K562 (cell line): ENCODE measurements around the gene TM4SF18. TPM values are rescaled to one million over a fixed set of nuclear protein-coding genes. Genes with fewer than 3 reads are reported as not detected.

ENCODE experiments used
- ATAC-seq: fragments of 200-7000 bp; cut with Tn5 transposase; 3 replicates; pipeline ENCODE4 v1.9.1; 2020; ENCODE audit warnings: moderate library complexity
- BruUV-seq: library from RNA; stranded (reverse); fragments of 400-500 nt; replicated peaks from 2 replicates; lab custom pipeline; 2021; lab: Mats Ljungman, UMichigan
- CTCF ChIA-PET: fragments of 300-600 bp; formaldehyde crosslinking; extraction: SDS; loops from one replicate; lab custom pipeline; 2021; ENCODE audit warnings: low intra/inter-chr PET ratio; lab: Yijun Ruan, JAX
- POLR2A ChIA-PET: fragments of 300-600, 350-650 bp; sonication (Branson Sonifier 250); formaldehyde crosslinking; extraction: SDS; loops from one replicate; lab custom pipeline; 2021; ENCODE audit warnings: antibody characterized with exemption, inconsistent platforms; lab: Yijun Ruan, JAX
- DNase-seq, 4 experiments: peaks; one replicate each; pipeline versions ENCODE4 v3.0.0 to v3.0.0-alpha.2; 2011 to 2018; ENCODE audit warnings: low spot score in 3 of 4, mixed read lengths in 3 of 4; ENCODE audit errors: extremely low read depth in 1 of 4
- FAIRE-seq: peaks from 2 replicates; lab custom pipeline; 2011; peaks lifted over from hg19 to GRCh38; lab: Jason Lieb, UNC
- H2AFZ ChIP-seq: 2 replicates; pipeline ENCODE4 v1.6.0; 2011; ENCODE audit warnings: low read depth, low read length, control low read depth, inconsistent platforms
- H3K27ac ChIP-seq: fragments of 200-600 bp; 3 replicates; pipeline ENCODE4 v1.8.0; 2011; ENCODE audit warnings: low read depth, mild to moderate bottlenecking, control low read depth, inconsistent platforms, low read length, moderate library complexity, mixed read lengths; ENCODE audit errors: extremely low read depth
- H3K27me3 ChIP-seq, 2 experiments: fragments of 300-600 bp in 1 of 2; 2 replicates in 1 of 2; 3 replicates in 1 of 2; pipeline versions ENCODE4 v1.6.0 to v1.8.0; 2011; ENCODE audit warnings: inconsistent platforms in 2 of 2, low read length in 2 of 2, mild to moderate bottlenecking in 1 of 2, mixed read lengths in 1 of 2, moderate library complexity in 1 of 2; ENCODE audit not compliant: control insufficient read depth in 2 of 2, insufficient read depth in 2 of 2
- H3K36me3 ChIP-seq: fragments of 300-600 bp; 3 replicates; pipeline ENCODE4 v1.8.0; 2011; ENCODE audit warnings: mild to moderate bottlenecking, low read length, inconsistent platforms; ENCODE audit not compliant: control insufficient read depth, insufficient read depth
- H3K4me1 ChIP-seq, 2 experiments: fragments of 200-600 bp in 1 of 2; replicated peaks in 1 of 2; 2 replicates in 1 of 2; 3 replicates in 1 of 2; pipeline versions ENCODE4 v1.5.1 to v1.8.0; 2011; ENCODE audit warnings: inconsistent platforms in 2 of 2, low read length in 2 of 2, mild to moderate bottlenecking in 1 of 2, mixed read lengths in 1 of 2, moderate library complexity in 1 of 2; ENCODE audit not compliant: control insufficient read depth in 2 of 2, insufficient read depth in 2 of 2
- H3K4me2 ChIP-seq: 2 replicates; pipeline ENCODE4 v1.6.1; 2011; ENCODE audit warnings: low read length, control low read depth, inconsistent platforms, mixed read lengths; ENCODE audit not compliant: insufficient read depth
- H3K4me3 ChIP-seq: fragments of 200-600 bp; sonication (generic), shearing (Covaris generic); 2 replicates; pipeline ENCODE4 v1.5.1; 2016; ENCODE audit warnings: control low read depth, inconsistent platforms
- H3K79me2 ChIP-seq: fragments of 200-600 bp; 3 replicates; pipeline ENCODE4 v1.8.0; 2011; ENCODE audit warnings: low read length, inconsistent platforms; ENCODE audit not compliant: control insufficient read depth, insufficient read depth
- H3K9ac ChIP-seq, 2 experiments: 2 replicates each; pipeline versions ENCODE4 v1.6.0 to v1.6.1; 2011; ENCODE audit warnings: low read depth in 2 of 2, low read length in 2 of 2, control low read depth in 1 of 2, inconsistent platforms in 1 of 2, mild to moderate bottlenecking in 1 of 2, mixed read lengths in 1 of 2; ENCODE audit not compliant: insufficient read depth in 1 of 2
- H3K9me1 ChIP-seq: one replicate; pipeline ENCODE4 v1.6.0; 2011; ENCODE audit warnings: inconsistent platforms, mild to moderate bottlenecking, low read length, moderate library complexity; ENCODE audit not compliant: control insufficient read depth, insufficient read depth
- H3K9me3 ChIP-seq: replicated peaks from 2 replicates; pipeline ENCODE4 v1.5.1; 2011; ENCODE audit warnings: low read depth, low read length, inconsistent platforms; ENCODE audit not compliant: control insufficient read depth, insufficient read depth
- H4K20me1 ChIP-seq: replicated peaks from 2 replicates; pipeline ENCODE4 v1.6.1; 2011; ENCODE audit warnings: low read length, inconsistent platforms, mixed read lengths; ENCODE audit not compliant: control insufficient read depth, insufficient read depth
- E2F8 ChIP-seq: fragments of 450-650 bp; IDR thresholded peaks from 2 replicates; pipeline ENCODE4 v1.7.1; 2018; ENCODE audit warnings: mild to moderate bottlenecking, low read depth; ENCODE audit not compliant: partially characterized antibody
- ELK1 ChIP-seq: sonication (generic); formaldehyde crosslinking; IDR thresholded peaks from 2 replicates; pipeline ENCODE4 v1.8.1; 2022; ENCODE audit warnings: missing genetic modification reagents
- NFIC ChIP-seq: fragments of 450-650 bp; IDR thresholded peaks from 2 replicates; pipeline ENCODE4 v1.6.1; 2017; ENCODE audit warnings: mild to moderate bottlenecking, inconsistent platforms
- THAP12 ChIP-seq: fragments of 250-450 bp; sonication (Bioruptor Pico); IDR thresholded peaks from 2 replicates; pipeline ENCODE4 v1.9.0; 2021; ENCODE audit warnings: mild to moderate bottlenecking, inconsistent platforms
- WGBS: fragments of 100-300 bp; shearing (Covaris generic); methylation state at CpG from one replicate; pipeline ENCODE4 v1.1.6; 2016; ENCODE audit warnings: low coverage, mixed read lengths; ENCODE audit not compliant: insufficient coverage; ENCODE audit errors: missing lambda C conversion rate; 5-methylcytosine and 5-hydroxymethylcytosine counted together
- in situ Hi-C: fragments of 300-500 bp; cut with MboI; formaldehyde crosslinking; loops from 4 replicates; pipeline ENCODE4 v1.15.0; 2018; ENCODE audit warnings: inconsistent platforms, mixed read lengths
- intact Hi-C: fragments of 100-400 bp; cut with micrococcal nuclease; formaldehyde crosslinking; loops from 2 replicates; pipeline ENCODE4 v1.14.2; 2022
- polyA plus RNA-seq, 8 experiments: library from polyadenylated mRNA; depleted of rRNA in 4 of 8; stranded (reverse) in 5 of 8; unstranded in 3 of 8; fragments of >200 nt; fragmentation: Nextera tagmentation in 2 of 8; fragmentation: Illumina TruSeq in 1 of 8; extraction: Ambion mirVana in 2 of 8; extraction: Trizol in 1 of 8; gene quantifications; 2 replicates each; pipeline versions ENCODE4 v1.2.1 to v1.2.3, GENCODE V29; 2011 to 2014; ENCODE audit warnings: inconsistent platforms in 1 of 8, missing spikeins in 1 of 8
- total RNA-seq, 7 experiments: library from RNA; depleted of rRNA in 6 of 7; stranded (reverse); fragments of >200 nt in 6 of 7; fragmentation: Illumina TruSeq in 2 of 7; extraction: Trizol in 2 of 7; gene quantifications; 2 replicates each; pipeline versions ENCODE4 v1.2.1 to v1.2.3, GENCODE V29; 2011 to 2021; ENCODE audit warnings: low replicate concordance in 1 of 7

TM4SF18 gene
- total and polyA plus RNA-seq, 9 of the 15 experiments (the other 6 are each of a cell fraction or from before 2014, with no cell fraction given): not detected

GRCh38 chr3:149369991-149370866, 36.8 kb upstream of the TM4SF18 start:
- H2AFZ ChIP-seq: no peak overlapping the region

More at GRCh38 chr3:149369991-149370866, 36.8 kb upstream of the TM4SF18 start:
- ChIA-PET POLR2A (no interaction called here), CTCF (no interaction called here)
- Histone ChIP-seq H3K79me2 (no peaks in the 10 kb centered on the region), H3K36me3 (no peaks in the 10 kb centered on the region), H3K4me3 (no peak overlapping the region), H3K9me3 (no peaks in the 10 kb centered on the region), H3K9ac (no peak overlapping the region), H3K9me1 (no peaks in the 10 kb centered on the region), H3K27me3 (no peaks in the 10 kb centered on the region; a peak in 1 of 5 replicates), H4K20me1 (0 out of 2 replicates have a peak, but pooled peaks cover 2% of the 10 kb centered on the region), H3K27ac (no peak overlapping the region), H3K4me1 (no peaks in the 10 kb centered on the region), H3K4me2 (no peak overlapping the region)
- no peak for TF ChIP-seq THAP12 (CRISPR knock-in tag)
- TF ChIP-seq ELK1 (CRISPR knock-in tag): no peak
- no peak for TF ChIP-seq E2F8
- peak; percentile 62 for TF ChIP-seq NFIC
- ATAC-seq: no peak
- no peak for DNase-seq
- intact Hi-C loops (no loop called here), in situ Hi-C loops (no loop called here)
- no peak for FAIRE-seq
- 2% methylated on average over 3 of the region's 3 CpGs for WGBS
- BruUV-seq: no TSS peak
